Caco-2 (cell line): ENCODE results near the gene GALNS. TPM values are rescaled to one million over a fixed set of nuclear protein-coding genes. Genes with fewer than 3 reads are reported as not detected.
A peak's percentile ranks its signal among the peaks of the same experiment; 100 is the strongest.

Experiments
- BruUV-seq: library from RNA; stranded (reverse); fragments of 400-500 nt; replicated peaks from 2 replicates; lab custom pipeline; 2021; lab: Mats Ljungman, UMichigan
- CTCF ChIA-PET: fragments of 300-600 bp; sonication (Branson Sonifier 250); formaldehyde crosslinking; loops from one replicate; lab custom pipeline; 2022; ENCODE audit warnings: antibody characterized with exemption; lab: Charles Lee
- POLR2A ChIA-PET: fragments of 300-600 bp; sonication (Branson Sonifier 250); formaldehyde crosslinking; loops from one replicate; lab custom pipeline; 2022; ENCODE audit warnings: antibody characterized with exemption; lab: Charles Lee
- DNase-seq, 2 experiments: peaks; one replicate each; pipeline versions ENCODE4 v3.0.0 to v3.0.0-alpha.2; 2020 to 2022
- H3K27me3 ChIP-seq: replicated peaks from 2 replicates; pipeline ENCODE4 v1.6.0; 2011; ENCODE audit warnings: low read length; ENCODE audit not compliant: control insufficient read depth, insufficient read depth
- H3K36me3 ChIP-seq: 2 replicates; pipeline ENCODE4 v1.5.1; 2011; ENCODE audit warnings: low read length; ENCODE audit not compliant: control insufficient read depth, insufficient read depth
- H3K4me1 ChIP-seq: fragments of 250-450 bp; sonication (Bioruptor Pico); 2 replicates; pipeline ENCODE4 v1.5.1; 2020; ENCODE audit warnings: mild to moderate bottlenecking
- H3K4me3 ChIP-seq: 2 replicates; pipeline ENCODE4 v1.5.1; 2011; ENCODE audit warnings: low read depth, mild to moderate bottlenecking, control low read depth, low read length
- H3K9me3 ChIP-seq: fragments of 250-450 bp; sonication (Bioruptor Pico); 2 replicates; pipeline ENCODE4 v1.5.1; 2020; ENCODE audit warnings: mild to moderate bottlenecking, moderate library complexity
- H3K27ac Mint-ChIP-seq: one replicate; pipeline ENCODE4 v1.8.0; 2022; ENCODE audit warnings: mixed read lengths; ENCODE audit not compliant: unreplicated experiment
- H3K27me3 Mint-ChIP-seq: one replicate; pipeline ENCODE4 v1.8.0; 2022; ENCODE audit warnings: mixed read lengths; ENCODE audit not compliant: insufficient read depth, unreplicated experiment
- H3K36me3 Mint-ChIP-seq: one replicate; pipeline ENCODE4 v1.8.0; 2022; ENCODE audit warnings: mild to moderate bottlenecking, mixed read lengths; ENCODE audit not compliant: insufficient read depth, unreplicated experiment
- H3K4me1 Mint-ChIP-seq: one replicate; pipeline ENCODE4 v1.8.0; 2022; ENCODE audit warnings: low read depth, mixed read lengths; ENCODE audit not compliant: unreplicated experiment
- H3K4me3 Mint-ChIP-seq: one replicate; pipeline ENCODE4 v1.8.0; 2022; ENCODE audit warnings: mild to moderate bottlenecking, moderate library complexity, mixed read lengths; ENCODE audit not compliant: unreplicated experiment
- H3K9me3 Mint-ChIP-seq: one replicate; pipeline ENCODE4 v1.8.0; 2022; ENCODE audit warnings: mixed read lengths; ENCODE audit not compliant: unreplicated experiment
- intact Hi-C: fragments of 100-400 bp; cut with micrococcal nuclease; formaldehyde crosslinking; loops from one replicate; pipeline ENCODE4 v1.10.0; 2022; ENCODE audit not compliant: unreplicated experiment
- total RNA-seq: library from RNA; stranded (reverse); gene quantifications from 2 replicates; pipeline ENCODE4 v1.2.3, GENCODE V29; 2022
- TF ChIP-seq, protein P1 (sequence below), 2 experiments: fragments of 200-600 bp in 1 of 2; IDR thresholded peaks; 1 replicate in 1 of 2; 2 replicates in 1 of 2; pipeline versions ENCODE4 v1.5.1 to v1.8.0; 2011 to 2022; ENCODE audit warnings: antibody characterized with exemption in 1 of 2, control low read depth in 1 of 2, inconsistent platforms in 1 of 2, low read depth in 1 of 2, low read length in 1 of 2, mild to moderate bottlenecking in 1 of 2, moderate library complexity in 1 of 2; ENCODE audit not compliant: insufficient read depth in 1 of 2, severe bottlenecking in 1 of 2, unreplicated experiment in 1 of 2

GALNS gene
- total RNA-seq, 1 experiment from 2014 or later = 57.8 TPM

DNA sequence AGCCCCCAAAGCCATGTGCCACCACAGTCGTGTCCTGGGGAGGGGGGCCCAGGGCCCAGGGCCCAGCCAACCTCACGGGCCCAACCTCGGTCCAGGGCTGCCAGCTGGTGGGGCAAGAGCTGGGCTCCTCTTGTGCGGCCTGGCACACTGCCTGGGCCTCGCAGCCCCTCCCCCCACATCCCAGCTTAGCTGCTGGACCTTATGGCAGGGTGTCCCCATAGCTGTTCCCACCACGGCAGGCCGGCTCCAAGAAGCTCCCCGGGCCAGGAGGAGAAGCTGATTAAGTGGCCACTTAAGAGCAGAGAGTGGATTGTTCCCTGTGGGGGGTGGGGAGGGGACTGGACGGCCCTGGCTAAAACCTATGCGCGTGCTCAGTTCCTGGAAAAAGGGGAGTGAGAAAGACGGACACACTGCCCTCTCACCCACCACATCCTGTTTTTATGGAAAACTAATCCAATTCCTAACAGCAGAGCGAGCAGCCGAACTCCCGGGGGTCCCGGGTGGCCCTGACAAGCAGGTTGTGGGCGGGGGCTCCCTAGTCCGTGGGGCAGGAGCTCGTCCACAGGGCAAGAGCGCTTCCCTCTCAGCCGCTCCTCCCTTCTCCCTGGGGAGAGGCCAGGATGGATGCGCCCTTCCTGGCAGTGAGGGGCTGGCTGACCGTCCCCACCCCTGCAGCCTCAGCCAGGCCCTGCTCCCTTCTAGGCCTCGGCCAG is 88.5 kb downstream of the GALNS start:
- H3K4me1 ChIP-seq = peaks cover 92% of the 10 kb centered on the region
- H3K9me3 Mint-ChIP-seq = no peaks in the 10 kb centered on the region
- H3K27me3 Mint-ChIP-seq = no peaks in the 10 kb centered on the region
- H3K27me3 ChIP-seq = no peaks in the 10 kb centered on the region
- no peak for DNase-seq
- H3K36me3 Mint-ChIP-seq = peaks cover 65% of the 10 kb centered on the region
- peaks cover 31% of the 10 kb centered on the region for H3K4me1 Mint-ChIP-seq
- TF ChIP-seq, protein P1, sequence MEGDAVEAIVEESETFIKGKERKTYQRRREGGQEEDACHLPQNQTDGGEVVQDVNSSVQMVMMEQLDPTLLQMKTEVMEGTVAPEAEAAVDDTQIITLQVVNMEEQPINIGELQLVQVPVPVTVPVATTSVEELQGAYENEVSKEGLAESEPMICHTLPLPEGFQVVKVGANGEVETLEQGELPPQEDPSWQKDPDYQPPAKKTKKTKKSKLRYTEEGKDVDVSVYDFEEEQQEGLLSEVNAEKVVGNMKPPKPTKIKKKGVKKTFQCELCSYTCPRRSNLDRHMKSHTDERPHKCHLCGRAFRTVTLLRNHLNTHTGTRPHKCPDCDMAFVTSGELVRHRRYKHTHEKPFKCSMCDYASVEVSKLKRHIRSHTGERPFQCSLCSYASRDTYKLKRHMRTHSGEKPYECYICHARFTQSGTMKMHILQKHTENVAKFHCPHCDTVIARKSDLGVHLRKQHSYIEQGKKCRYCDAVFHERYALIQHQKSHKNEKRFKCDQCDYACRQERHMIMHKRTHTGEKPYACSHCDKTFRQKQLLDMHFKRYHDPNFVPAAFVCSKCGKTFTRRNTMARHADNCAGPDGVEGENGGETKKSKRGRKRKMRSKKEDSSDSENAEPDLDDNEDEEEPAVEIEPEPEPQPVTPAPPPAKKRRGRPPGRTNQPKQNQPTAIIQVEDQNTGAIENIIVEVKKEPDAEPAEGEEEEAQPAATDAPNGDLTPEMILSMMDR (IDR thresholded peaks at IDR 0.05; ENCODE audit: insufficient read depth in 1 of 2, low read depth in 1 of 2, low read length in 1 of 2, severe bottlenecking in 1 of 2, unreplicated experiment in 1 of 2) = no peak
- H3K36me3 ChIP-seq = no peaks in the 10 kb centered on the region; the same call in 1 of the 2 replicates
- H3K27ac Mint-ChIP-seq = peak overlapping the region; percentile 75
- no peak overlapping the region for H3K4me3 ChIP-seq
- H3K4me3 Mint-ChIP-seq = no peak overlapping the region
- no TSS peak for BruUV-seq
- CTCF ChIA-PET = interaction anchor here (2.4 kb wide), 1 partner anchor 31 kb away, joined by 14 read pairs; no protein-coding TSS in a partner anchor
- intact Hi-C loops = no loop called here
- H3K9me3 ChIP-seq = no peaks in the 10 kb centered on the region
- POLR2A ChIA-PET = interaction anchor here (0.5 kb wide), 1 partner anchor 357 kb away, joined by 5 read pairs; no protein-coding TSS in a partner anchor

DNA sequence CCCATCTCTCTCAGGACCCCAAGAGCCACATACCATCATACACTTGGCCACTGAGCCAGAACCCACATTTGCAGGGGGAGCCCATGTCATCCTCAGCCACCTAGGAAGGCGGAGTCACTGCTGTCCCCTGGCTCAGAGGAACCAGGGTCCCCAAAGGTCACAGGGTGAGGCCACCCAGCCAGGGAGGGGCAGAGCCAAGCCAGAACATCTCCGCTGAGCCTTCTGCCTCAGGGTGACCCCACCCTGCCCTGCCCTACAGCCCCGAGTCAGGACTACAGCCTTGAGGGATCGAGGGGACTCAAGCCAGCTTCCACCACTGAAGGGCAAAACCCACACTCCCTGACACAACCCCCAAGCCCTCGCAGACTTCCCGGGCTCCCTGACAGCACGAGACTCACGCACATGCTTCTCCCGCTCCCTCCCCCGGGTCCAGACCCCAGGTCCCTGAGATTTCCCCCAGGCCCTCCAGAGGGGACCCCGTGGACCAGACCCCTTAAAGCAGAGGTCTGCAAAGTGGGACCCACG is 89.1 kb downstream of the GALNS start:
- peaks cover 60% of the 10 kb centered on the region for H3K36me3 Mint-ChIP-seq
- no peaks in the 10 kb centered on the region for H3K9me3 Mint-ChIP-seq
- CTCF ChIA-PET = interaction anchor here (1.5 to 2.4 kb wide), 2 partner anchors 17 to 30 kb away, joined by 3 to 14 read pairs; no protein-coding TSS in a partner anchor
- no peaks in the 10 kb centered on the region for H3K9me3 ChIP-seq
- TF ChIP-seq, protein P1 (IDR thresholded peaks at IDR 0.05; ENCODE audit: insufficient read depth in 1 of 2, low read depth in 1 of 2, low read length in 1 of 2, severe bottlenecking in 1 of 2, unreplicated experiment in 1 of 2) = no peak
- intact Hi-C loops = no loop called here
- peaks cover 92% of the 10 kb centered on the region for H3K4me1 ChIP-seq
- no TSS peak for BruUV-seq
- no peak overlapping the region for H3K4me3 ChIP-seq
- DNase-seq = no peak
- H3K27me3 ChIP-seq = no peaks in the 10 kb centered on the region
- no peak overlapping the region for H3K4me3 Mint-ChIP-seq
- H3K27ac Mint-ChIP-seq = peak overlapping the region; percentile 75
- POLR2A ChIA-PET = no interaction called here
- no peaks in the 10 kb centered on the region; the same call in 1 of the 2 replicates for H3K36me3 ChIP-seq
- H3K27me3 Mint-ChIP-seq = no peaks in the 10 kb centered on the region
- H3K4me1 Mint-ChIP-seq = peaks cover 33% of the 10 kb centered on the region

DNA sequence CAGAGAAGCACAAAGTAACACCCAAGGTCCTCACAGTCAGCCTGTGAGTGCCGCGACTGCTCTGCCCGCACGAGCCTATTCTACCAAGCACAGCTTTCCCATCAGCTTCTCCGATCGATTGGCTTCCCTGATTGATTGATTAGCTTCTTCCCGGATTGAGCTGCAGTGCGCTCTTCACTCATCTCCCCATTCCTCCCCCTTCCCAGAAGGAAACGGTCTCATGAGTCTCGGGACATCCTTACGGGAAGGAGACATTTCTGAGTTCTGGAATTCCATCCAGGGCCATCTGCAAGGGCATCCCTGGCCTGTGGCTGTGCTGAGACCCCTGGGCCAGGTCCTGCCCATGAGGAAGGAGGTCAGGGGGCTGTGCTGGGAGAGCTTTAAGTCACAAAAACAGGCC is 89.8 kb downstream of the GALNS start:
- H3K9me3 Mint-ChIP-seq = no peaks in the 10 kb centered on the region
- TF ChIP-seq, protein P1 (IDR thresholded peaks at IDR 0.05; ENCODE audit: insufficient read depth in 1 of 2, low read depth in 1 of 2, low read length in 1 of 2, severe bottlenecking in 1 of 2, unreplicated experiment in 1 of 2) = no peak
- H3K4me1 Mint-ChIP-seq = peaks cover 33% of the 10 kb centered on the region
- no peaks in the 10 kb centered on the region for H3K27me3 ChIP-seq
- peak overlapping the region; percentile 75 for H3K27ac Mint-ChIP-seq
- CTCF ChIA-PET = interaction anchor here (0.6 to 2.4 kb wide), 3 partner anchors 17 to 29 kb away, joined by 3 to 14 read pairs (median 4); partner anchors contain the start of gene PIEZO1
- H3K9me3 ChIP-seq = no peaks in the 10 kb centered on the region
- no peaks in the 10 kb centered on the region; the same call in 1 of the 2 replicates for H3K36me3 ChIP-seq
- POLR2A ChIA-PET = no interaction called here
- no TSS peak for BruUV-seq
- no peaks in the 10 kb centered on the region for H3K27me3 Mint-ChIP-seq
- intact Hi-C loops = no loop called here
- H3K4me3 Mint-ChIP-seq = peak overlapping the region; percentile 25
- H3K4me1 ChIP-seq = peaks cover 92% of the 10 kb centered on the region
- H3K4me3 ChIP-seq = no peak overlapping the region
- no peak for DNase-seq
- peaks cover 58% of the 10 kb centered on the region for H3K36me3 Mint-ChIP-seq
